BJ (cell line): ENCODE measurements around the gene POU2F1. TPM values are rescaled to one million over a fixed set of nuclear protein-coding genes. Genes with fewer than 3 reads are reported as not detected.

Source experiments
- CTCF ChIA-PET: fragments of 350-600 bp; formaldehyde crosslinking; extraction: SDS; loops from one replicate; lab custom pipeline; 2021; ENCODE audit warnings: antibody characterized with exemption, inconsistent platforms; lab: Yijun Ruan, JAX
- POLR2A ChIA-PET: fragments of 300-600 bp; sonication (Branson Sonifier 250); formaldehyde crosslinking; extraction: SDS; loops from one replicate; lab custom pipeline; 2021; ENCODE audit warnings: antibody characterized with exemption; lab: Charles Lee
- DNase-seq: peaks from one replicate; pipeline ENCODE4 v3.0.0-alpha.2; 2011; ENCODE audit warnings: low read depth
- H3K27me3 ChIP-seq: 2 replicates; pipeline ENCODE4 v1.6.0; 2011; ENCODE audit warnings: low read length; ENCODE audit not compliant: control insufficient read depth, insufficient read depth
- H3K36me3 ChIP-seq: 2 replicates; pipeline ENCODE4 v1.5.1; 2011; ENCODE audit warnings: low read length; ENCODE audit not compliant: control insufficient read depth, insufficient read depth
- H3K4me3 ChIP-seq: 2 replicates; pipeline ENCODE4 v1.5.1; 2011; ENCODE audit warnings: low read depth, mild to moderate bottlenecking, control low read depth, low read length
- CTCF ChIP-seq: IDR thresholded peaks from 2 replicates; pipeline ENCODE4 v1.5.1; 2011; ENCODE audit warnings: low read depth, mild to moderate bottlenecking, control low read depth, inconsistent platforms, low read length, moderate library complexity; ENCODE audit not compliant: insufficient read depth
- polyA plus RNA-seq: library from polyadenylated mRNA; depleted of rRNA; stranded (reverse); fragments of >200 nt; gene quantifications from 2 replicates; pipeline ENCODE4 v1.2.3, GENCODE V29; 2011

Gene POU2F1
- polyA plus RNA-seq, 1 experiment = 4.6 TPM

GRCh38 chr1:167291539-167292185 is 71.0 kb downstream of the POU2F1 start:
- no peak for DNase-seq
- Histone ChIP-seq H3K27me3 (no peaks in the 10 kb centered on the region), H3K4me3 (no peak overlapping the region), H3K36me3 (no peaks in the 10 kb centered on the region)
- ChIA-PET POLR2A (no interaction called here), CTCF (no interaction called here)
- no peak for TF ChIP-seq CTCF

GRCh38 chr1:167292216-167292615 is 71.5 kb downstream of the POU2F1 start:
- no peak for TF ChIP-seq CTCF
- H3K36me3 ChIP-seq = no peaks in the 10 kb centered on the region
- no peaks in the 10 kb centered on the region for H3K27me3 ChIP-seq
- ChIA-PET POLR2A (no interaction called here), CTCF (no interaction called here)
- H3K4me3 ChIP-seq = no peak overlapping the region
- no peak for DNase-seq

GRCh38 chr1:167293057-167293456 is 72.4 kb downstream of the POU2F1 start:
- ChIA-PET POLR2A (no interaction called here), CTCF (no interaction called here)
- no peak for TF ChIP-seq CTCF
- H3K36me3 ChIP-seq = no peaks in the 10 kb centered on the region
- no peak overlapping the region for H3K4me3 ChIP-seq
- H3K27me3 ChIP-seq = no peaks in the 10 kb centered on the region
- DNase-seq = no peak

- ChIA-PET CTCF (no interaction called here), POLR2A (no interaction called here)
- TF ChIP-seq CTCF = no peak
- Histone ChIP-seq H3K4me3 (no peak overlapping the region), H3K36me3 (no peaks in the 10 kb centered on the region), H3K27me3 (no peaks in the 10 kb centered on the region)
- DNase-seq = no peak
These were observed 73.8 kb downstream of the POU2F1 start for GRCh38 chr1:167294528-167294927.

- POLR2A ChIA-PET = no interaction called here
- H3K4me3 ChIP-seq = no peak overlapping the region
- CTCF ChIA-PET = no interaction called here
- no peak for DNase-seq
- H3K27me3 ChIP-seq = no peaks in the 10 kb centered on the region
- no peak for TF ChIP-seq CTCF
- no peaks in the 10 kb centered on the region for H3K36me3 ChIP-seq
These were observed 76.8 kb downstream of the POU2F1 start for GRCh38 chr1:167297222-167298214.
